ENCODE results near the gene ZNF594. TPM values are rescaled to one million over a fixed set of nuclear protein-coding genes. Genes with fewer than 3 reads are reported as not detected.
"Not testable (repeated sequence)": the region's sequence is repeated elsewhere in the genome, so short reads cannot be mapped to it uniquely, and the experiment has no call there.

The ZNF594 gene
- total and polyA plus RNA-seq, 2 donors (not counting 3 experiments of a cell fraction or from before 2014, with no cell fraction given): 1.2 to 5.8 TPM

DNA sequence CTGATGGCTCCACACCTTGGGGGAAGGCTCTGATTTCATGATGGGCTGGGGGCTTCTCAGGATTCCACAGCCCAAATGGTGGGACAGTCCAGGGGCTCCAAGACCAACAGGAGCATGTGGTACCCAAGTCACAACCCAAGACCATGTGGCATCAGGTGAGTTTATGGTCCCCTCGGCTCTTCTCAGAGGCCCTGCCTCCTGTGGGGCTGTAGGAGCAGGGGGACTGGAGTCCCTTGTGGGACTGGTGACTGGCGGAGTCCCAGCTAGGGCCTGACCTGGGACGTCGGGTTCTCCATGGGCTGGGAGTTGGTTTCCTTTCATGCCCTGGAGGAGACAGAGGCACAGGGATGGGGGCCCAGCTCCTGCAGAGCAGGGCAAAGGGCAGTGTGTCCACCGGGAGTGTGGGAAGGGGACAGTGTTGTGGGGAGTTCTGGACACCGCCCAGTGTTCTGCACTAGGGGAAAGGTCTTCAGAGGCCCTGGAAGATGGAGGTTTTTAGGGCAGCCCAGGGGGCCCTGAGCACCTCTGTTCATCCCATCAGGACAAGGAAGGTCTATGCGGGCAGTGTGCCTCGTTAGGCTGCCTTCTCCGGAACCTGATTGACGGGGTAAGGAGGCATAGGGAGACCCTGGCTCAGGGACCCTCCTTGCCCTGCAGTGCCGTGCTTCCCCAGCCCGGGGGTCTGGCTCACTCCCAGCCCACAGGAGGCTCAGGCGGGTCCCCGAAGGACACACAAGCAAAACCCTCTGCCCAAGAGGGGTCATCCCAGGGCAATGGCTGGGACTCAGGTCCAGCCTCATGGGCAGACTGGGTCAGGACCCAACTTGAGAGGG, 54.9 kb downstream of the ZNF594 start:
- H3K27ac ChIP-seq (ENCODE audit: insufficient read depth, low read depth, low read length); H4K20me1 ChIP-seq (replicated peaks; ENCODE audit: control insufficient read depth, extremely low read depth, insufficient read depth, low read length); H3K4me2 ChIP-seq (ENCODE audit: insufficient read depth, low read length); POLR2A ChIA-PET; FAIRE-seq; BruUV-seq (replicated peaks); H3K9me3 ChIP-seq (replicated peaks; ENCODE audit: control insufficient read depth, insufficient read depth, low read length); DNase-seq (ENCODE audit: low read depth, low spot score); H3K79me2 ChIP-seq (ENCODE audit: control insufficient read depth, insufficient read depth, low read length); dilution Hi-C loops (cut with MboI; ENCODE audit: extremely low pct_ligation_motif_present, low sequenced_read_pairs); CTCF ChIA-PET; H3K4me1 ChIP-seq (ENCODE audit: control insufficient read depth, extremely low read depth, insufficient read depth, low read length); H3K4me3 ChIP-seq (replicated peaks in 1 of 3; ENCODE audit: insufficient read depth in 1 of 3, low read depth in 1 of 3, low read length in 3 of 3); intact Hi-C loops (cut with micrococcal nuclease); H3K9me1 ChIP-seq (replicated peaks; ENCODE audit: control insufficient read depth, extremely low read depth, insufficient read depth, low read length); H3K36me3 ChIP-seq (ENCODE audit: control insufficient read depth in 2 of 2, extremely low read depth in 1 of 2, insufficient read depth in 2 of 2, low read length in 2 of 2); H3K27me3 ChIP-seq (ENCODE audit: control insufficient read depth in 2 of 2, insufficient read depth in 2 of 2, low read length in 2 of 2); H2AFZ ChIP-seq (ENCODE audit: low read depth, low read length); H3K9ac ChIP-seq (replicated peaks; ENCODE audit: extremely low read depth, insufficient read depth, low read length): not testable (repeated sequence)

DNA sequence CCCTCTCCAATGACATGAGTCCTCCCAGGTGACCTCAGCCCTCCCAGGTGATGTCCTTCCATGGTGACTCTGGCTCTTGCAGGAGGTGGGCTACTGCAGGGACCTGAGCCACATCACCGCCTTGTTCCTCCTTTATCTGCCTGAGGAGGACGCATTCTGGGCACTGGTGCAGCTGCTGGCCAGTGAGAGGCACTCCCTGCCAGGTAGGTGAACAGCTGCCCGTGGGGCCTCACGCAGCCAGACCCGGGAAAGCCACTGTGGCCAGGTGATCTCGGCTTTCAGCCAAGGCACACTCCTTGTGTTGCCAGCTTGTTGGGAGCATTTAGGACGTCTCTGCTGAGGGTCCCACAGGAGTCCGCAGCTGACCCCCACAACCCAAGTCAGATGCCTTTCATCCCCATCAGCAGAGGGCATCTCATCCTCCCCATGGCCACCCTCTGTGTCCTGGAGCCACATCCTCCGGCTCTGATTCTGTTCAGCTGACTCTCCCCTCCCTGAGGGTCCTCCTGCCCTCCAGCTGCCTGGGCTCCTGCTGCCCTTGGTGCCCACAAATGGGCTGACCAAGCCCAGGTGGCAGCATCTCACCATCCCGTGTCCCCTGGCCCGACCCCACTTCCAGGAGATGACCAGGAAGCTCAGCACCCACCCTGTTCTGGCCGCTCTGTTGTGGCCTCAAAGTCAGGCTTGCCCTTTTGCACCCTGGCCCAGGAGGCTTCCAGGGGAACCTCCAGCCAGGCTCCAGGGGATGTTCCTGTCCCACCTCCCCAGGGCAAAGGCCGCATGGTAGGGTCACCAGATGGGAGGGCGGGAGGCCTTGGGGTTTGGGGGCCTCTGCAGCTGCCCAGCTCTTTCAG, 55.7 kb downstream of the ZNF594 start:
- no TSS peak for BruUV-seq (replicated peaks)
- Histone ChIP-seq H3K27me3 (ENCODE audit: control insufficient read depth in 2 of 2, insufficient read depth in 2 of 2, low read length in 2 of 2) (peaks cover 0 to 2% of the 10 kb centered on the region in 2 experiments), H3K9ac (replicated peaks; ENCODE audit: extremely low read depth, insufficient read depth, low read length) (no peak overlapping the region), H4K20me1 (replicated peaks; ENCODE audit: control insufficient read depth, extremely low read depth, insufficient read depth, low read length) (no peaks in the 10 kb centered on the region), H3K79me2 (ENCODE audit: control insufficient read depth, insufficient read depth, low read length) (no peaks in the 10 kb centered on the region), H2AFZ (ENCODE audit: low read depth, low read length) (no peak overlapping the region), H3K9me1 (replicated peaks; ENCODE audit: control insufficient read depth, extremely low read depth, insufficient read depth, low read length) (no peaks in the 10 kb centered on the region), H3K9me3 (replicated peaks; ENCODE audit: control insufficient read depth, insufficient read depth, low read length) (no peaks in the 10 kb centered on the region), H3K4me1 (ENCODE audit: control insufficient read depth, extremely low read depth, insufficient read depth, low read length) (no peaks in the 10 kb centered on the region), H3K4me3 (replicated peaks in 1 of 3; ENCODE audit: insufficient read depth in 1 of 3, low read depth in 1 of 3, low read length in 3 of 3) (no peak overlapping the region), H3K4me2 (ENCODE audit: insufficient read depth, low read length) (no peak overlapping the region), H3K36me3 (ENCODE audit: control insufficient read depth in 2 of 2, extremely low read depth in 1 of 2, insufficient read depth in 2 of 2, low read length in 2 of 2) (no peaks in the 10 kb centered on the region), H3K27ac (ENCODE audit: insufficient read depth, low read depth, low read length) (no peak overlapping the region)
- POLR2A ChIA-PET: no interaction called here
- TF ChIP-seq POLR2A (IDR thresholded peaks at IDR 0.05; ENCODE audit: low read depth, low read length) (no peak), MYC (IDR thresholded peaks at IDR 0.05; ENCODE audit: low read depth, low read length) (no peak), GATA2 (IDR thresholded peaks at IDR 0.05; ENCODE audit: insufficient read depth, insufficient read length, low read depth, low read length) (no peak), FOS (IDR thresholded peaks at IDR 0.05; ENCODE audit: borderline replicate concordance, insufficient read depth, low read length) (no peak), JUN (IDR thresholded peaks at IDR 0.05; ENCODE audit: borderline replicate concordance, insufficient read depth, insufficient read length, low read depth) (no peak), POLR2AphosphoS5 (IDR thresholded peaks at IDR 0.05; ENCODE audit: insufficient read depth, low read depth, low read length) (no peak), EZH2 (IDR thresholded peaks at IDR 0.05; ENCODE audit: borderline replicate concordance, low read depth, low read length, severe bottlenecking) (no peak)
- TF ChIP-seq, protein P1, sequence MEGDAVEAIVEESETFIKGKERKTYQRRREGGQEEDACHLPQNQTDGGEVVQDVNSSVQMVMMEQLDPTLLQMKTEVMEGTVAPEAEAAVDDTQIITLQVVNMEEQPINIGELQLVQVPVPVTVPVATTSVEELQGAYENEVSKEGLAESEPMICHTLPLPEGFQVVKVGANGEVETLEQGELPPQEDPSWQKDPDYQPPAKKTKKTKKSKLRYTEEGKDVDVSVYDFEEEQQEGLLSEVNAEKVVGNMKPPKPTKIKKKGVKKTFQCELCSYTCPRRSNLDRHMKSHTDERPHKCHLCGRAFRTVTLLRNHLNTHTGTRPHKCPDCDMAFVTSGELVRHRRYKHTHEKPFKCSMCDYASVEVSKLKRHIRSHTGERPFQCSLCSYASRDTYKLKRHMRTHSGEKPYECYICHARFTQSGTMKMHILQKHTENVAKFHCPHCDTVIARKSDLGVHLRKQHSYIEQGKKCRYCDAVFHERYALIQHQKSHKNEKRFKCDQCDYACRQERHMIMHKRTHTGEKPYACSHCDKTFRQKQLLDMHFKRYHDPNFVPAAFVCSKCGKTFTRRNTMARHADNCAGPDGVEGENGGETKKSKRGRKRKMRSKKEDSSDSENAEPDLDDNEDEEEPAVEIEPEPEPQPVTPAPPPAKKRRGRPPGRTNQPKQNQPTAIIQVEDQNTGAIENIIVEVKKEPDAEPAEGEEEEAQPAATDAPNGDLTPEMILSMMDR (IDR thresholded peaks at IDR 0.05; ENCODE audit: extremely low read depth in 1 of 2, insufficient read depth in 1 of 2, low read depth in 1 of 2, low read length in 2 of 2): no peak
- TF ChIP-seq, protein P2, sequence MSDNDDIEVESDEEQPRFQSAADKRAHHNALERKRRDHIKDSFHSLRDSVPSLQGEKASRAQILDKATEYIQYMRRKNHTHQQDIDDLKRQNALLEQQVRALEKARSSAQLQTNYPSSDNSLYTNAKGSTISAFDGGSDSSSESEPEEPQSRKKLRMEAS (IDR thresholded peaks at IDR 0.05; ENCODE audit: insufficient read depth, insufficient read length): no peak
- dilution Hi-C loops (cut with MboI; ENCODE audit: extremely low pct_ligation_motif_present, low sequenced_read_pairs): no loop called here
- FAIRE-seq (no peak), DNase-seq (ENCODE audit: low read depth, low spot score) (no peak)
- CTCF ChIA-PET: no interaction called here
- intact Hi-C loops (cut with micrococcal nuclease): no loop called here

Measured in endothelial cell of umbilical vein (primary cell).